Upper lobe of right lung (tissue), 1 donor: Measurements from ENCODE around the gene WDR6. TPM values are rescaled to one million over a fixed set of nuclear protein-coding genes. Genes with fewer than 3 reads are reported as not detected.
A peak's percentile ranks its signal among the peaks of the same experiment; 100 is the strongest.

Experiments used
- ATAC-seq: fragments of 200-7000 bp; cut with Tn5 transposase; one replicate; pipeline ENCODE4 v1.9.1; 2020; ENCODE audit warnings: mild to moderate bottlenecking, moderate library complexity
- DNase-seq: peaks from one replicate; pipeline ENCODE4 v3.0.0-alpha.2; 2020
- H3K27ac ChIP-seq: fragments of 200-600 bp; one replicate; pipeline ENCODE4 v1.8.0; 2022
- H3K27me3 ChIP-seq: fragments of 200-600 bp; one replicate; pipeline ENCODE4 v1.8.0; 2022; ENCODE audit warnings: mild to moderate bottlenecking
- H3K36me3 ChIP-seq: fragments of 200-600 bp; one replicate; pipeline ENCODE4 v1.8.0; 2022
- H3K4me1 ChIP-seq: fragments of 200-600 bp; one replicate; pipeline ENCODE4 v1.8.0; 2022
- H3K4me3 ChIP-seq: fragments of 200-600 bp; one replicate; pipeline ENCODE4 v1.8.0; 2022; ENCODE audit warnings: mild to moderate bottlenecking
- H3K9me3 ChIP-seq: fragments of 200-600 bp; one replicate; pipeline ENCODE4 v1.8.0; 2022
- intact Hi-C: fragments of 100-400 bp; cut with DNase I; formaldehyde crosslinking; loops from one replicate; pipeline ENCODE4 v1.11.0; 2022
- total RNA-seq: library from RNA; stranded (reverse); fragmentation: NEBNext Ultra II Directional; extraction: Animal tissue kit (Norgen Biotek cat#: 25700); gene quantifications from one replicate; pipeline ENCODE4 v1.2.1, GENCODE V29; 2021
- TF ChIP-seq, protein P1 (sequence below): fragments of 200-600 bp; IDR thresholded peaks from one replicate; pipeline ENCODE4 v1.8.0; 2022; ENCODE audit warnings: antibody characterized with exemption
- donor health status: DM: no; HTN: yes; CAD: no; lungs with severe emphysema.

WDR6 gene
- total RNA-seq, 1 donor from 2014 or later = 172 TPM

DNA sequence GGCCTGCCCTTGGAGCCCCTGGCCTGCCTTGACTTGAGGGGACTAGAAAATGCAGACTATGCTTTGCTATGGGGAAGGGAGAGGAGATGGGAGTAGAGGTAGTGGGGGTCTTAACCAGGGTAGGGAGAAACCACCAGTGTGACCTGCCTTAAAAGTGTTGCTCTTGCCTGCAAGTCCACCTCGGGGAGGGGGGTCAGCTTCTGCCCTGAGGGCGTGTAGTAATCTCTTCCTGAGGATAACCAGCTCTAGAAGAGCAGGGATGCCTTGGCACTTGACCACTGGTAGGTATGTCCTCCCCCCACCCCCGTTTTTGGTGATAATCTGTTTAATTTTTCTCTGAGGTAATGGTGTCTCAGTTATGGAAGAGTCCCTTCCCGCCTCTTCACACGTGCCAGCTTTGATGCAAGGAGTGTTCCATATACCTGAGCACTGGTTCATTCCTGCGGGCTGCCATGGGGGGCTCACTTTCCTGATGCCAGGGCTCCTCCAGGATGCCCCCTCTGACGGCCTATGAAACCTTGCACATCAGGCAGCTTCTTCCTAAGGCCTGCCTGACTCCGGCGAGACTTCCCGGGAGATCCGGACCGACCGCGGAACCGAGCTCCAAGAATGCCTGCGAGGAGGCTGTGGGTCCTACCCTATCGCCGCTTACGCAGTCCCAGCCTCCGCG, 17.9 kb upstream of the WDR6 start:
- Histone ChIP-seq H3K4me1 (peaks cover 21% of the 10 kb centered on the region), H3K9me3 (no peaks in the 10 kb centered on the region), H3K27ac (peak overlapping the region; percentile 91), H3K36me3 (peaks cover 24% of the 10 kb centered on the region), H3K4me3 (peak overlapping the region; percentile 89), H3K27me3 (no peaks in the 10 kb centered on the region)
- no peak for DNase-seq
- ATAC-seq = no peak
- intact Hi-C loops = no loop called here
- TF ChIP-seq, protein P1, sequence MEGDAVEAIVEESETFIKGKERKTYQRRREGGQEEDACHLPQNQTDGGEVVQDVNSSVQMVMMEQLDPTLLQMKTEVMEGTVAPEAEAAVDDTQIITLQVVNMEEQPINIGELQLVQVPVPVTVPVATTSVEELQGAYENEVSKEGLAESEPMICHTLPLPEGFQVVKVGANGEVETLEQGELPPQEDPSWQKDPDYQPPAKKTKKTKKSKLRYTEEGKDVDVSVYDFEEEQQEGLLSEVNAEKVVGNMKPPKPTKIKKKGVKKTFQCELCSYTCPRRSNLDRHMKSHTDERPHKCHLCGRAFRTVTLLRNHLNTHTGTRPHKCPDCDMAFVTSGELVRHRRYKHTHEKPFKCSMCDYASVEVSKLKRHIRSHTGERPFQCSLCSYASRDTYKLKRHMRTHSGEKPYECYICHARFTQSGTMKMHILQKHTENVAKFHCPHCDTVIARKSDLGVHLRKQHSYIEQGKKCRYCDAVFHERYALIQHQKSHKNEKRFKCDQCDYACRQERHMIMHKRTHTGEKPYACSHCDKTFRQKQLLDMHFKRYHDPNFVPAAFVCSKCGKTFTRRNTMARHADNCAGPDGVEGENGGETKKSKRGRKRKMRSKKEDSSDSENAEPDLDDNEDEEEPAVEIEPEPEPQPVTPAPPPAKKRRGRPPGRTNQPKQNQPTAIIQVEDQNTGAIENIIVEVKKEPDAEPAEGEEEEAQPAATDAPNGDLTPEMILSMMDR = no peak

DNA sequence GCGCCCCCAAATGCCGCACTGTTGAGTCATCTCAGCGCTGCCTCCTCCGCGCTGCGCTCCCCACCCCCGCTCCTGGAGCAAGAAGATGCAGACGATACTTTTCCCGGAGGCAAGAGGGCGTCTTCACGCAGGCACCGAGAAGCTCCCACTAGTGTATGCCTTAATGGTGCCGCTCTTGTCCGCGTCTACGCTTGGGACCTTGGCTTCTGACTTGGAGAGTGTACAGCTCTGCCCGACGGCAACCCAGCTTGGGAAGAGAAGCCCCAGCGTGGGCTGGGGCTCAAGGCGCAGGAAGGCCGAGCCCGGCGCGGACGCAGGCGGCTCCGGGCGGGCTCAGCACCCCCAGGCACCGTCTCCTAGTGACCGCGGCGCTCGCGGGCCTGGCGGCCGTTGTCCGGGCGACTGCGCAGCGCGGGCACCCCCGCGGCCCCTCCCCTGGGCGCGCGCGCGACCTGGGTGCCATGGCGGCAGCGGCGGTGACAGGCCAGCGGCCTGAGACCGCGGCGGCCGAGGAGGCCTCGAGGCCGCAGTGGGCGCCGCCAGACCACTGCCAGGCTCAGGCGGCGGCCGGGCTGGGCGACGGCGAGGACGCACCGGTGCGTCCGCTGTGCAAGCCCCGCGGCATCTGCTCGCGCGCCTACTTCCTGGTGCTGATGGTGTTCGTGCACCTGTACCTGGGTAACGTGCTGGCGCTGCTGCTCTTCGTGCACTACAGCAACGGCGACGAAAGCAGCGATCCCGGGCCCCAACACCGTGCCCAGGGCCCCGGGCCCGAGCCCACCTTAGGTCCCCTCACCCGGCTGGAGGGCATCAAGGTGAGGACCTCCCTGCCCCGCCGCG, 17.2 kb upstream of the WDR6 start, which contains the start of gene P4HTM:
TSS of gene P4HTM (plus strand) at position 446 of the 840 bp plus-strand sequence. CDS start at position 462, 16 bp downstream.
- Histone ChIP-seq H3K9me3 (no peaks in the 10 kb centered on the region), H3K27ac (peak within 1 kb of the TSS; percentile 91), H3K4me3 (peak within 1 kb of the TSS; percentile 89), H3K36me3 (peaks cover 17% of the 10 kb centered on the region), H3K4me1 (peaks cover 21% of the 10 kb centered on the region), H3K27me3 (no peaks in the 10 kb centered on the region)
- TF ChIP-seq, protein P1 = peak; percentile 45
- peak; percentile 90 for DNase-seq
- peak; percentile 93 for ATAC-seq
- intact Hi-C loops = no loop called here

DNA sequence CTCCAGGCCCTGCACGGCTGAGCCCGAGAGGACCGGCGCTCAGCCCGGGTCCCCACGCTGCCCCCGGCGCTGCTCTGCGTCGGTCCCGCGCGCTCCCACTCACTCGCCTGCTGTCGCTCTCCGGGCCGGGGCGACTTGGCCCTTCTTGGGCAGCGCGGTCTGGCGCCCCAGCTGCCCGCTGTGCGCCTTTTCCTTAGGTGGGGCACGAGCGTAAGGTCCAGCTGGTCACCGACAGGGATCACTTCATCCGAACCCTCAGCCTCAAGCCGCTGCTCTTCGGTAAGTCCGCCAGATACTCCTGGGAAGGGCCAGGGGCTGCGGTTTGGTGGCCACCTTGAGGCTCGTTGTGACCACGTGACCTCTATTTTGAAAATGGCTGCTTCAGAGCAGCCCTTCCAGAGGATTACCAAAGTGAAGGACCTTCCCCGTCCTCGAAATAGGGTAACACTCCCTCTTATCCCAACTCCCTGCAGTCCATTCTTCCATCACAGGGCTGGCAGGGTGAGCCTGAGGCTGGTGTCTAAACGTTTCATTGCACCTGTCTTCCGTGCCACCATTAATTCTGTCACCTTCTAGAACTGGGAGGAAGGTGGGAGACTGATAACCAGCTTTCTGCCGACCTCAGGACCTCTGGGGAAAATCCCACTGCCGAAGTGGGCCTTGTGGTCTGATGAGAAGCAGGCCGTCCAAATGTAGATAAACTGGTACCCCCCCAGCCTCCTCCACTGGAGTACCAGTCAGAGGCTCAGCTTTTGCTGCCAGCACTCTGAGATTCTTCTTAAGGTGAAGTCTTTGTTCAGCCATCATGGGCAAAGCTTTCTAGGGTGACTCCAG, 16.3 kb upstream of the WDR6 start:
- no peaks in the 10 kb centered on the region for H3K9me3 ChIP-seq
- H3K27ac ChIP-seq = peak overlapping the region; percentile 91
- no peak for DNase-seq
- peaks cover 10% of the 10 kb centered on the region for H3K36me3 ChIP-seq
- H3K4me3 ChIP-seq = peak overlapping the region; percentile 89
- TF ChIP-seq, protein P1 = no peak
- no peaks in the 10 kb centered on the region for H3K27me3 ChIP-seq
- ATAC-seq = peak; percentile 34
- H3K4me1 ChIP-seq = peaks cover 21% of the 10 kb centered on the region
- intact Hi-C loops = no loop called here

DNA sequence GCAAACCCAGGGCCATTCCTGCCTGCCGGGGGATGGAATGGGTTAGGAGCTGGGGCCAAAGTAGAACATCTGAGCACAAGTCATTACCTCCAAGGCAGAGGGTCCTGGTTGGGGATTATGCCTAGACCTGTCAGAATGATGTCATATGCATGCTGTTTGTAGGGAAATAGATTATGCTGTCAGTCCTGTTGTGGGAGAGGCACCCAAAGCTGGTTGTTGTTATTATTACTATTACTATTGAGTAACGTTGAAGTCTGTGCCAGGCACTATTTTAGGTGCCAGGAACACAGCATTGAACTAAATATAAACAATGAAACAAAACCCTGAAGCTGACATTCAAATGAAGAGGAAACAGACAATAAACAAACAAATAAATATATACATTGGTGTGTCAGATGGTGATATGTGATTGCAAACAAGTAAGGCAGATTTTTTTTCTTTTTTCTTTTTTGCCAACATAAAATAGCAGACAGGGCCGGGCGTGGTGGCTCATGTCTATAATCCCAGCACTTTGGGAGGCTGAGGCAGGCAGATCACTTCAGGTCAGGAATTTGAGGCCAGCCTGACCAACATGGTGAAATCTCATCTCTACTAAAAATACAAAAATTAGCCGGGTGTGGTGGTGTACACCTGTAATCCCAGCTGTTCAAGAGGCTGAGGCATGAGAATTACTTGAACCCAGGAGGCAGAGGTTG, 15.2 kb upstream of the WDR6 start:
- H3K4me1 ChIP-seq = peaks cover 21% of the 10 kb centered on the region
- H3K27ac ChIP-seq = no peak overlapping the region
- no peak for ATAC-seq
- no peaks in the 10 kb centered on the region for H3K27me3 ChIP-seq
- H3K9me3 ChIP-seq = no peaks in the 10 kb centered on the region
- H3K36me3 ChIP-seq = peaks cover 9% of the 10 kb centered on the region
- intact Hi-C loops = no loop called here
- TF ChIP-seq, protein P1 = no peak
- no peak for DNase-seq
- peak overlapping the region; percentile 89 for H3K4me3 ChIP-seq

DNA sequence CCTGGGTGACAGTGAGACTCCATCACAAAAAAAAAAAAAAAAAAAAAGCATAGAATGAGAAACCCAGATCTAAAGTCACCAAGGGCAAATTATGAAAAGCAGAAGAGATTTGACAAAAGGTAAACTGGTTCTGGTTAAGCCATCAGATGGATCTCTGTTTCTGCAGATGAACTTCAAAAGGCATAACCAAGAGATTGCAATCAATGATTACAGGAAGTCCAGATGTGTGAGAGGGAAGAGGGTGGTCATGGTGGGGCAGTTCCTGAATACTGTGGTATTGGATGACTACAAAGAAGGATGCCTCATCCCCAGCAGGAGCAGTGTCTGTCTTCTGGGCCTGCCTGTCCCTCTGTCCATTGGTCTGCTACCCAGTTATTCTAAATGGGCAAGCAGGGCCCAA, 13.4 kb upstream of the WDR6 start:
- intact Hi-C loops = no loop called here
- ATAC-seq (no peak), DNase-seq (no peak)
- Histone ChIP-seq H3K9me3 (no peaks in the 10 kb centered on the region), H3K36me3 (peaks cover 9% of the 10 kb centered on the region), H3K4me3 (no peak overlapping the region), H3K27me3 (no peaks in the 10 kb centered on the region), H3K4me1 (peaks cover 20% of the 10 kb centered on the region), H3K27ac (no peak overlapping the region)
- TF ChIP-seq, protein P1 = no peak
